T-cell (primary cell): ENCODE results near the gene PTPRJ. TPM values are rescaled to one million over a fixed set of nuclear protein-coding genes. Genes with fewer than 3 reads are reported as not detected.

ENCODE experiments used
- ATAC-seq, 4 experiments: fragments of 200-7000 bp in 3 of 4; fragments of 150-1000 bp in 1 of 4; cut with Tn5 transposase; replicated peaks in 1 of 4; 1 replicate in 3 of 4; 2 replicates in 1 of 4; pipeline ENCODE4 v1.10.0; 2021; ENCODE audit warnings: moderate library complexity in 3 of 4, mild to moderate bottlenecking in 2 of 4, moderate number of reproducible peaks in 1 of 4
- CTCF ChIA-PET, 2 donors: fragments of 300-600 bp; sonication (Branson Sonifier 250); formaldehyde crosslinking; loops; one replicate each; lab custom pipeline; 2022; ENCODE audit warnings: antibody characterized with exemption in 2 of 2; lab: Charles Lee
- POLR2A ChIA-PET, 2 donors: fragments of 300-600 bp; sonication (Branson Sonifier 250); formaldehyde crosslinking; loops; one replicate each; lab custom pipeline; 2022; ENCODE audit warnings: antibody characterized with exemption in 2 of 2; lab: Charles Lee
- DNase-seq, 35 experiments: peaks; one replicate each; pipeline versions ENCODE4 v3.0.0 to v3.0.0-alpha.2; 2013 to 2023
- H3K27ac ChIP-seq: one replicate; pipeline ENCODE4 v1.5.1; 2013; ENCODE audit warnings: low read length
- H3K27me3 ChIP-seq, 2 experiments: replicated peaks in 1 of 2; 1 replicate in 1 of 2; 2 replicates in 1 of 2; pipeline versions ENCODE4 v1.6.1 to v1.7.0; 2013; ENCODE audit warnings: low read length in 1 of 2, mixed read lengths in 1 of 2; ENCODE audit not compliant: control insufficient read depth in 2 of 2, insufficient read depth in 2 of 2; ENCODE audit errors: extremely low read depth in 1 of 2
- H3K36me3 ChIP-seq, 2 donors: 1 replicate in 1 of 2; 2 replicates in 1 of 2; pipeline versions ENCODE4 v1.6.1 to v1.7.0; 2013; ENCODE audit warnings: low read length in 1 of 2; ENCODE audit not compliant: control insufficient read depth in 2 of 2, insufficient read depth in 1 of 2; ENCODE audit errors: extremely low read depth in 1 of 2
- H3K4me1 ChIP-seq, 2 experiments: 1 replicate in 1 of 2; 2 replicates in 1 of 2; pipeline versions ENCODE4 v1.6.1 to v1.7.0; 2013; ENCODE audit warnings: low read length in 2 of 2, mixed read lengths in 1 of 2; ENCODE audit not compliant: insufficient read depth in 2 of 2, control insufficient read depth in 1 of 2; ENCODE audit errors: extremely low read depth in 1 of 2
- H3K4me3 ChIP-seq, 2 donors: 1 replicate in 1 of 2; 2 replicates in 1 of 2; pipeline versions ENCODE4 v1.5.1 to v1.7.0; 2013; ENCODE audit warnings: mild to moderate bottlenecking in 2 of 2, low read length in 1 of 2, moderate library complexity in 1 of 2; ENCODE audit not compliant: control insufficient read depth in 1 of 2; ENCODE audit errors: extremely low read depth in 1 of 2
- H3K9me3 ChIP-seq: 2 replicates; pipeline ENCODE4 v1.7.0; 2013
- H3K27ac Mint-ChIP-seq, 2 donors: one replicate each; pipeline ENCODE4 v1.8.0; 2020 to 2021; ENCODE audit warnings: mild to moderate bottlenecking in 2 of 2, mixed read lengths in 2 of 2
- H3K27me3 Mint-ChIP-seq, 2 donors: one replicate each; pipeline ENCODE4 v1.8.0; 2021 to 2022; ENCODE audit warnings: mixed read lengths in 2 of 2
- H3K36me3 Mint-ChIP-seq: one replicate; pipeline ENCODE4 v1.8.0; 2021; ENCODE audit warnings: mixed read lengths
- H3K4me1 Mint-ChIP-seq, 3 donors: one replicate each; pipeline ENCODE4 v1.8.0; 2020 to 2022; ENCODE audit warnings: mixed read lengths in 3 of 3, mild to moderate bottlenecking in 1 of 3
- H3K4me3 Mint-ChIP-seq, 3 donors: one replicate each; pipeline ENCODE4 v1.8.0; 2020 to 2022; ENCODE audit warnings: mild to moderate bottlenecking in 3 of 3, mixed read lengths in 3 of 3, moderate library complexity in 3 of 3
- H3K9me3 Mint-ChIP-seq, 3 donors: one replicate each; pipeline ENCODE4 v1.8.0; 2020 to 2022; ENCODE audit warnings: mixed read lengths in 3 of 3
- WGBS: methylation state at CpG from one replicate; pipeline ENCODE4 v1.1.5; 2013; ENCODE audit warnings: missing lambda C conversion rate; ENCODE audit not compliant: insufficient coverage; 5-methylcytosine and 5-hydroxymethylcytosine counted together
- total RNA-seq, 35 experiments: library from RNA in 6 of 35; stranded (reverse) in 6 of 35; fragments of 120-200 nt in 1 of 35; gene quantifications; one replicate each; pipeline versions ENCODE4 v1.2.1 to v1.2.4 and lab custom pipeline; 2013 to 2026

The PTPRJ gene
- total RNA-seq, 5 donors from 2014 or later (not counting 1 experiment from before 2014, with no cell fraction given), result 44.8 to 71.0 (median 57.9) TPM

DNA sequence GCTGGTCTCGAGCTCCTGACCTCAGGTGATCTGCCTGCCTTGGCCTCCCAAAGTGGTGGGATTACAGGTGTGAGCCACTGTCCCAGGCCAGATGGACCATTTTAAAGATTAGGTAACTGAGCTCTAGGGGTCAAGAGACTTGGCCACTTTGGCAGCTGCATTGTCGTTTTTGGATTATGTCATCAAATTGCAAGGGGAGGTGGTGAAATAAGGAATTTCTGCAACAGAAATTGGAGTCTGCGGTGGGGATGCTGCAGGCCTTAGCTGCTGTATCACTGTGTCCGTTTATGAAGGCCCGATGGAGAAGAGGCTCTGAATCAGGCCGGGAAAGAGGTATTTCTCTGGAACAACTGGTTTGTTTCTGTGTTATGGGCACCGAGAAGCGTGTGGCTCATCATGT, 34.6 kb downstream of the PTPRJ start:
- ChIA-PET CTCF (interaction anchor here (1.0 to 1.5 kb wide), 3 partner anchors 8 to 81 kb away, joined by 3 to 5 read pairs (median 5); no protein-coding TSS in a partner anchor), POLR2A (interaction anchor here in 1 of 2 donors (0.6 kb wide), 1 partner anchor 12 kb away, joined by 3 read pairs; no protein-coding TSS in a partner anchor)
- no peaks in the 10 kb centered on the region for H3K9me3 Mint-ChIP-seq
- Histone ChIP-seq H3K27me3 (no peaks in the 10 kb centered on the region), H3K4me1 (peaks cover 27 to 100% of the 10 kb centered on the region in 2 experiments), H3K4me3 (no peak overlapping the region), H3K36me3 (no peaks in the 10 kb centered on the region), H3K9me3 (no peaks in the 10 kb centered on the region), H3K27ac (peak overlapping the region; percentile 98)
- no peak for ATAC-seq
- no peaks in the 10 kb centered on the region for H3K27me3 Mint-ChIP-seq
- 93% methylated on average over 8 of the region's 8 CpGs for WGBS
- H3K27ac Mint-ChIP-seq, result peak overlapping the region; percentile 80 to 98
- peaks cover 80 to 90% (median 88%) of the 10 kb centered on the region in 3 donors for H3K4me1 Mint-ChIP-seq
- no peak overlapping the region for H3K4me3 Mint-ChIP-seq
- peaks cover 6% of the 10 kb centered on the region for H3K36me3 Mint-ChIP-seq
- no peak for DNase-seq

DNA sequence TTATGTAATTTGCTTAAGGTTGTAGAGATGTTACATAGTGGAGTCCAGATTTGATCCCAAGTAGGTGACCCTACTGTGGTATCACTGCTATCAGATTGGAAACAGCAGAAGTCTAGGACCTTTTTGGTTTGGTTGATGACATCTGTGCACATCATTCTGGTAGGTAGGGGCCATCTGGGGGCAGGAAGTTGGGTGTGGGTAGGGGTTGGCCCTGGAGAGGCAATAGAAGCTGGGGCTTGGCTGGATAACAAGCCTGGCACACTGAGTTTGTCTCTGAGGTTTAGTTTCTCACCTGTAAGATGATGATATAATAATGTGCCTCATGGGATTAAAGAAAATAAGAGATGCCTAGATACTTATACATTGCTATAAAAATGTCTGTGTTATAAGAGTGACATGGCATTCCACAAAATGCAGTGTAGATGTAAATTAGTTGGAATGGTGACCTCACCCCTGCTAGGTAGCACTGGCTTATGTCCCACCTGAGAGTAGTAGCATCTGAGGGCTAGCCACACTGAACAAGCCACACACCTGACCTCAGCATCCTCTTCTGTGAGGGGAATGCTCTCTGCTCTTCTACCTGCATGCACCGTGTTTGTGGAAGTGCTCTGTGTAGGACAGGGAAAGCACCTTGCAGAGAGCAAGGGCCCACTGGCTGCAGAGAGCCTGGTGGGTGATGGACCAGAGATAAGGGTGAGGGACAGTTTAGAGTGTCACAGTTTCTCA, 36.9 kb downstream of the PTPRJ start:
- no peaks in the 10 kb centered on the region for H3K9me3 ChIP-seq
- peak overlapping the region in 2 of 3 donors; percentile 51 to 55 for H3K4me3 Mint-ChIP-seq
- no peaks in the 10 kb centered on the region for H3K9me3 Mint-ChIP-seq
- peak overlapping the region; percentile 84 for H3K27ac Mint-ChIP-seq
- ChIA-PET POLR2A (interaction anchor here (0.5 to 2.2 kb wide), 6 partner anchors 15 to 180 kb away, joined by 3 to 11 read pairs (median 3); no protein-coding TSS in a partner anchor), CTCF (interaction anchor here (0.6 to 2.1 kb wide), 6 partner anchors 16 to 1548 kb away, joined by 3 to 7 read pairs (median 4); no protein-coding TSS in a partner anchor)
- peaks cover 24 to 90% of the 10 kb centered on the region in 2 experiments for H3K4me1 ChIP-seq
- DNase-seq (peak in 32 of 35 experiments; percentile 34 to 76 (median 62)), ATAC-seq (peak; percentile 67 to 78 (median 74))
- WGBS, result 0% methylated on average over 1 of the region's 1 CpG
- peaks cover 6% of the 10 kb centered on the region for H3K36me3 Mint-ChIP-seq
- H3K4me1 Mint-ChIP-seq, result peaks cover 76 to 94% (median 89%) of the 10 kb centered on the region in 3 donors
- no peaks in the 10 kb centered on the region for H3K27me3 Mint-ChIP-seq
- peak overlapping the region; percentile 98 for H3K27ac ChIP-seq
- no peak overlapping the region for H3K4me3 ChIP-seq
- peaks cover 0 to under 1% of the 10 kb centered on the region in 2 donors for H3K36me3 ChIP-seq
- H3K27me3 ChIP-seq, result no peaks in the 10 kb centered on the region

DNA sequence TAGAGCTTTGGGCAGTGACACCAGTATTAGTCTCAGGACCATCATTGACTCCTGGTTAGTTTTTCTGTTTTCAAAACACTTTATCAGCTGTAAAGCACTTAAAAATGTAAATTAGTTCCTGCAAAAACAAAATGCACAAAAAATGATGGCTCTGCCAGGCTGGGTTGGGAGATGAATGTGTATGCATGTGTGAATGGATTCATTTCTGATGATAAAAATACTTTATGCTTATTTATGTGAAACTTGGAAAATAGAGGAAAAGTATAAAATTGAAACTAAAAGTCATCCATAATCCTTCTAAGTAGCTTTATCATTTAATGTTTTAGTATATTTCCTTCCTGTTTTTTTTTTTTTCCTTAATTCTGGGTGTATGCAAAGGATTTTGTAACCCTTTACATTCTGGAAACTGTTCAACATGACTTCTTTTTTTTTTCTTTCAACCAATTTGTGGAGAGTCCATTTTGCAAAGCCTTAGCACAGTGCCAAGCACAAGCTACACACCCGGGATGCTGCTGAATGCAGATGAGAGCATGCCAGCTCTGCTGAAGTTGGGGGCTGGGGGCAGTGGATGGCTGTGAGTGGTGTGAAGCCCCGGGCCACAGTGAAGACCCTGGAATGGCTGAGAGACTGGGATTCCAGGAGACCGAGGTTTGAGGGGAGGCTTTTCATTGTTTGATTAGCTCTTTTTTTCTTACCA, 37.6 kb downstream of the PTPRJ start:
- POLR2A ChIA-PET, result interaction anchor here (0.5 to 2.2 kb wide), 6 partner anchors 16 to 179 kb away, joined by 3 to 11 read pairs (median 3); no protein-coding TSS in a partner anchor

DNA sequence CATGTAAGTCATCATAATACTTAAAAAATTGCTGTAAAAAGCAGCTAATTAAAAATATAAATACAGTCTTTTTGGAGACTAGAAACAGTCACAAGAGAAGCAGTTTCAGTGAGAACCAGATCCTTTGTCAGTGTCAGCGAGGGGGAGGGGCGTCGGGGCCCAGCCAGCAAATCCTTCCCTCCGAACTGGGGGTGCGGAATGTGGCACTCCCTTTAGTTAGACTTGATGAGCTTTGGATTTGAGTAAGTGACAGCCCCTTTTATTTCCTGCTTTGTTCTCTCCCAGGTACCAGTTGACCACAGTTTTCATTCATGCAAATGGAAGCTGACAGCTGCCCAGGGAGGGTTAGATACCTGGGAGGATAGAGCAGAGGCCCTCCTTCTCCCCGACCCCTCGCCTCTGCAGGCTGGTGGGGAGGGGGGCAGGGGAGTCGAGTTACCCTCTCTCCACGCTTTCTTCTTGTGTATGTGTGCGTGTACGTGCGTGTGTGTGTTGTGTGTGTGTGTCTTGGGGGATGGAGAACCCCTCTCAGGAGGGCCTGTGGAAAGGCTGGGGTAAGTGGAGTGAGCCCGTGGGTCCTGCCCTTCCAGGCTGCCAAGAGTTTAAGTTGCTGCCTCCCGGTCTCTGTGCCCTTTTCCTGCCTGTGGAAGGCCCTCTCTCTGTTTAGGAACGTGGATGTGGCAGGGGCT, 38.3 kb downstream of the PTPRJ start:
- POLR2A ChIA-PET, result interaction anchor here (0.5 to 2.2 kb wide), 4 partner anchors 16 to 79 kb away, joined by 3 to 11 read pairs (median 4); no protein-coding TSS in a partner anchor
- Mint-ChIP-seq H3K36me3 (peaks cover 16% of the 10 kb centered on the region), H3K4me1 (peaks cover 70 to 91% (median 81%) of the 10 kb centered on the region in 3 donors), H3K27me3 (no peaks in the 10 kb centered on the region), H3K4me3 (peak overlapping the region; percentile 17 to 55 (median 50)), H3K27ac (peak overlapping the region; percentile 84), H3K9me3 (no peaks in the 10 kb centered on the region)
- ATAC-seq, result no peak
- H3K4me1 ChIP-seq, result peaks cover 18 to 82% of the 10 kb centered on the region in 2 experiments
- no peak for DNase-seq
- no peak overlapping the region for H3K4me3 ChIP-seq
- peak overlapping the region; percentile 98 for H3K27ac ChIP-seq
- H3K27me3 ChIP-seq, result no peaks in the 10 kb centered on the region
- CTCF ChIA-PET, result interaction anchor here (0.8 to 2.1 kb wide), 4 partner anchors 37 to 84 kb away, joined by 5 to 6 read pairs (median 5); no protein-coding TSS in a partner anchor
- no peaks in the 10 kb centered on the region for H3K9me3 ChIP-seq
- 49% methylated on average over 5 of the region's 15 CpGs for WGBS
- H3K36me3 ChIP-seq, result peaks cover 0 to 4% of the 10 kb centered on the region in 2 donors

More for the DNA sequence above, 37.6 kb downstream of the PTPRJ start:
- Histone ChIP-seq H3K4me1 (peaks cover 24 to 89% of the 10 kb centered on the region in 2 experiments), H3K36me3 (peaks cover 0 to 4% of the 10 kb centered on the region in 2 donors), H3K27ac (peak overlapping the region; percentile 98), H3K4me3 (no peak overlapping the region), H3K27me3 (no peaks in the 10 kb centered on the region), H3K9me3 (no peaks in the 10 kb centered on the region)
- Mint-ChIP-seq H3K9me3 (no peaks in the 10 kb centered on the region), H3K27me3 (no peaks in the 10 kb centered on the region), H3K4me1 (peaks cover 76 to 94% (median 88%) of the 10 kb centered on the region in 3 donors), H3K4me3 (peak overlapping the region; percentile 7 to 55 (median 51)), H3K36me3 (peaks cover 13% of the 10 kb centered on the region), H3K27ac (peak overlapping the region; percentile 84)
- ATAC-seq (no peak), DNase-seq (no peak)
- 60% methylated on average over 1 of the region's 3 CpGs for WGBS
- CTCF ChIA-PET, result interaction anchor here (0.6 to 2.1 kb wide), 6 partner anchors 16 to 91 kb away, joined by 3 to 7 read pairs (median 5); no protein-coding TSS in a partner anchor

DNA sequence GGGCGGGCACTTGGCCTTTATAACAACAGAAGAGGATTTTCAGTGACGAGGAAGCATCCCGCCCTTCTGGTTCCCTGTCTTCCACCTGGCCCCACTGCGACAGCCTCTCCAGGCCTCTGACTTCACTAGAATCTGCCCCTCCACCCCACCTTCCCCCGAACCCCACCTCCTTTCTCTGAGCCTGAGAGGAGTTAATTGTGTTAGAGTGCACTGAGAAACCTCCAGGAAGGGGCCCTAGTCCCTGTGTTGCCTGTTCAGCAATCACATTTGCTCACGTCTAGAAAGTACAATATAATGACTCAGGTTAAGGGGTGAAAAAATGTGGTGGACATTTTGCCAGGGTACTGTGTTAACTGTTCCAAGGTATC, 38.8 kb downstream of the PTPRJ start:
- Mint-ChIP-seq H3K27me3 (no peaks in the 10 kb centered on the region), H3K36me3 (peaks cover 16% of the 10 kb centered on the region), H3K9me3 (no peaks in the 10 kb centered on the region), H3K4me1 (peaks cover 66 to 88% (median 76%) of the 10 kb centered on the region in 3 donors), H3K27ac (peak overlapping the region; percentile 84), H3K4me3 (peak overlapping the region in 2 of 3 donors; percentile 50 to 55)
- no peak overlapping the region for H3K4me3 ChIP-seq
- WGBS, result no CpG with 5 or more reads among the region's 6 CpGs
- CTCF ChIA-PET, result interaction anchor here in 1 of 2 donors (1.5 kb wide), 1 partner anchor 37 kb away, joined by 5 read pairs; no protein-coding TSS in a partner anchor
- peaks cover 13 to 77% of the 10 kb centered on the region in 2 experiments for H3K4me1 ChIP-seq
- peak in 1 of 35 experiments; percentile 33 for DNase-seq
- H3K9me3 ChIP-seq, result no peaks in the 10 kb centered on the region
- no peaks in the 10 kb centered on the region for H3K27me3 ChIP-seq
- H3K36me3 ChIP-seq, result peaks cover 0 to 4% of the 10 kb centered on the region in 2 donors
- ATAC-seq, result peak in 3 of 4 experiments; percentile 17 to 36 (median 29)
- POLR2A ChIA-PET, result interaction anchor here in 1 of 2 donors (0.5 to 0.6 kb wide), 2 partner anchors 18 to 79 kb away, joined by 3 to 6 read pairs; no protein-coding TSS in a partner anchor
- peak overlapping the region; percentile 98 for H3K27ac ChIP-seq
